ENCODE data around the gene SGCA.

Gene SGCA

GRCh38 chr17:50163843-50164696 lies 1.7 kb upstream of the SGCA start:
- H3K4me1 ChIP-seq (ENCODE audit: control insufficient read depth, low read depth, low read length): no peaks in the 10 kb centered on the region

GRCh38 chr17:50164697-50164988 lies 1.2 kb upstream of the SGCA start:
- WGBS (ENCODE audit: extremely low coverage, insufficient coverage, low lambda C conversion rate): no CpG with 5 or more reads among the region's 2 CpGs
- no peaks in the 10 kb centered on the region for H3K36me3 ChIP-seq (ENCODE audit: control insufficient read depth, insufficient read depth, low read length)
- H3K27me3 ChIP-seq (ENCODE audit: insufficient read depth, low read length, poor library complexity): no peaks in the 10 kb centered on the region
- no peak overlapping the region for H3K56ac ChIP-seq (ENCODE audit: low read length)
- no peak overlapping the region for H3K4me3 ChIP-seq (ENCODE audit: low read length)
- H3K79me2 ChIP-seq (ENCODE audit: control insufficient read depth, insufficient read depth, low read length): no peaks in the 10 kb centered on the region
- no peaks in the 10 kb centered on the region for H3K79me1 ChIP-seq (ENCODE audit: low read length)
- no peak overlapping the region for H3K27ac ChIP-seq (ENCODE audit: low read depth, low read length)
- no peak overlapping the region for H2BK15ac ChIP-seq (replicated peaks; ENCODE audit: low read depth)
- H3K4me2 ChIP-seq (ENCODE audit: low read length): no peak overlapping the region
- no peak overlapping the region for H2BK120ac ChIP-seq (ENCODE audit: low read depth, low read length)
- H3K4me1 ChIP-seq (ENCODE audit: control insufficient read depth, low read depth, low read length): no peaks in the 10 kb centered on the region
- no peak overlapping the region for H3K18ac ChIP-seq (ENCODE audit: low read length)
- H4K8ac ChIP-seq (ENCODE audit: low read depth, low read length): no peak overlapping the region
- no peak overlapping the region for H4K5ac ChIP-seq (ENCODE audit: low read length)
- H2BK5ac ChIP-seq (ENCODE audit: low read length): no peak overlapping the region
- no peak overlapping the region for H3K23ac ChIP-seq (ENCODE audit: low read length)
- DNase-seq: no peak
- H2AK5ac ChIP-seq (ENCODE audit: low read length): no peak overlapping the region
- no peak overlapping the region for H3K9ac ChIP-seq (ENCODE audit: low read length)
- no peak overlapping the region for H3K4ac ChIP-seq (ENCODE audit: low read depth, low read length)

More at GRCh38 chr17:50163843-50164696, 1.7 kb upstream of the SGCA start:
- no peak overlapping the region for H4K5ac ChIP-seq (ENCODE audit: low read length)
- WGBS (ENCODE audit: extremely low coverage, insufficient coverage, low lambda C conversion rate): no CpG with 5 or more reads among the region's 11 CpGs
- no peak overlapping the region for H3K4me3 ChIP-seq (ENCODE audit: low read length)
- H2BK120ac ChIP-seq (ENCODE audit: low read depth, low read length): no peak overlapping the region
- no peak overlapping the region for H3K18ac ChIP-seq (ENCODE audit: low read length)
- H3K56ac ChIP-seq (ENCODE audit: low read length): no peak overlapping the region
- H3K4ac ChIP-seq (ENCODE audit: low read depth, low read length): no peak overlapping the region
- H2BK15ac ChIP-seq (replicated peaks; ENCODE audit: low read depth): no peak overlapping the region
- no peak overlapping the region for H2AK5ac ChIP-seq (ENCODE audit: low read length)
- no peak overlapping the region for H3K4me2 ChIP-seq (ENCODE audit: low read length)
- H3K9ac ChIP-seq (ENCODE audit: low read length): no peak overlapping the region
- H3K27me3 ChIP-seq (ENCODE audit: insufficient read depth, low read length, poor library complexity): no peaks in the 10 kb centered on the region
- DNase-seq: peak; percentile 32
- H3K79me1 ChIP-seq (ENCODE audit: low read length): no peaks in the 10 kb centered on the region
- H3K36me3 ChIP-seq (ENCODE audit: control insufficient read depth, insufficient read depth, low read length): no peaks in the 10 kb centered on the region
- no peak overlapping the region for H2BK5ac ChIP-seq (ENCODE audit: low read length)
- H3K79me2 ChIP-seq (ENCODE audit: control insufficient read depth, insufficient read depth, low read length): no peaks in the 10 kb centered on the region
- H3K23ac ChIP-seq (ENCODE audit: low read length): no peak overlapping the region
- H4K8ac ChIP-seq (ENCODE audit: low read depth, low read length): no peak overlapping the region
- H3K27ac ChIP-seq (ENCODE audit: low read depth, low read length): no peak overlapping the region

- Histone ChIP-seq H3K27me3 (ENCODE audit: insufficient read depth, low read length, poor library complexity) (no peaks in the 10 kb centered on the region), H2BK120ac (ENCODE audit: low read depth, low read length) (no peak overlapping the region), H3K18ac (ENCODE audit: low read length) (no peak overlapping the region), H3K79me2 (ENCODE audit: control insufficient read depth, insufficient read depth, low read length) (no peaks in the 10 kb centered on the region), H4K5ac (ENCODE audit: low read length) (no peak overlapping the region), H2BK15ac (replicated peaks; ENCODE audit: low read depth) (no peak overlapping the region), H3K4ac (ENCODE audit: low read depth, low read length) (no peak overlapping the region), H3K4me1 (ENCODE audit: control insufficient read depth, low read depth, low read length) (no peaks in the 10 kb centered on the region), H3K27ac (ENCODE audit: low read depth, low read length) (no peak overlapping the region), H3K79me1 (ENCODE audit: low read length) (no peaks in the 10 kb centered on the region), H3K9ac (ENCODE audit: low read length) (no peak overlapping the region), H3K4me2 (ENCODE audit: low read length) (no peak overlapping the region), H2AK5ac (ENCODE audit: low read length) (no peak overlapping the region), H2BK5ac (ENCODE audit: low read length) (no peak overlapping the region), H3K4me3 (ENCODE audit: low read length) (no peak overlapping the region), H3K36me3 (ENCODE audit: control insufficient read depth, insufficient read depth, low read length) (no peaks in the 10 kb centered on the region), H4K8ac (ENCODE audit: low read depth, low read length) (no peak overlapping the region), H3K23ac (ENCODE audit: low read length) (no peak overlapping the region), H3K56ac (ENCODE audit: low read length) (no peak overlapping the region)
- WGBS (ENCODE audit: extremely low coverage, insufficient coverage, low lambda C conversion rate): no CpG with 5 or more reads among the region's 9 CpGs
- DNase-seq: no peak
These were observed 739 bp upstream of the SGCA start for GRCh38 chr17:50165066-50165465.

GRCh38 chr17:50165466-50165865 lies 339 bp upstream of the SGCA start:
- H3K56ac ChIP-seq (ENCODE audit: low read length): no peak overlapping the region
- H4K5ac ChIP-seq (ENCODE audit: low read length): no peak overlapping the region
- H3K4me1 ChIP-seq (ENCODE audit: control insufficient read depth, low read depth, low read length): no peaks in the 10 kb centered on the region
- H3K4me3 ChIP-seq (ENCODE audit: low read length): no peak overlapping the region
- H3K27me3 ChIP-seq (ENCODE audit: insufficient read depth, low read length, poor library complexity): no peaks in the 10 kb centered on the region
- no peak overlapping the region for H2BK15ac ChIP-seq (replicated peaks; ENCODE audit: low read depth)
- no peak overlapping the region for H3K23ac ChIP-seq (ENCODE audit: low read length)
- no peak overlapping the region for H2BK120ac ChIP-seq (ENCODE audit: low read depth, low read length)
- no peak overlapping the region for H4K8ac ChIP-seq (ENCODE audit: low read depth, low read length)
- no peak for DNase-seq
- WGBS (ENCODE audit: extremely low coverage, insufficient coverage, low lambda C conversion rate): no CpG with 5 or more reads among the region's 3 CpGs
- no peak overlapping the region for H2BK5ac ChIP-seq (ENCODE audit: low read length)
- H3K79me1 ChIP-seq (ENCODE audit: low read length): no peaks in the 10 kb centered on the region
- H3K79me2 ChIP-seq (ENCODE audit: control insufficient read depth, insufficient read depth, low read length): no peaks in the 10 kb centered on the region
- H3K4ac ChIP-seq (ENCODE audit: low read depth, low read length): no peak overlapping the region
- no peak overlapping the region for H3K18ac ChIP-seq (ENCODE audit: low read length)
- no peak overlapping the region for H3K27ac ChIP-seq (ENCODE audit: low read depth, low read length)
- no peak overlapping the region for H2AK5ac ChIP-seq (ENCODE audit: low read length)
- no peak overlapping the region for H3K4me2 ChIP-seq (ENCODE audit: low read length)
- H3K9ac ChIP-seq (ENCODE audit: low read length): no peak overlapping the region
- no peaks in the 10 kb centered on the region for H3K36me3 ChIP-seq (ENCODE audit: control insufficient read depth, insufficient read depth, low read length)

- H2BK120ac ChIP-seq (ENCODE audit: low read depth, low read length): no peak overlapping the region
- no peak overlapping the region for H4K5ac ChIP-seq (ENCODE audit: low read length)
- no peaks in the 10 kb centered on the region for H3K36me3 ChIP-seq (ENCODE audit: control insufficient read depth, insufficient read depth, low read length)
- peak overlapping the region; percentile 29 for H3K56ac ChIP-seq (ENCODE audit: low read length)
- H3K4ac ChIP-seq (ENCODE audit: low read depth, low read length): no peak overlapping the region
- no peak for DNase-seq
- no peaks in the 10 kb centered on the region for H3K4me1 ChIP-seq (ENCODE audit: control insufficient read depth, low read depth, low read length)
- no peak overlapping the region for H3K27ac ChIP-seq (ENCODE audit: low read depth, low read length)
- H3K4me2 ChIP-seq (ENCODE audit: low read length): no peak overlapping the region
- no peak overlapping the region for H4K8ac ChIP-seq (ENCODE audit: low read depth, low read length)
- H3K79me1 ChIP-seq (ENCODE audit: low read length): no peaks in the 10 kb centered on the region
- no peak overlapping the region for H3K4me3 ChIP-seq (ENCODE audit: low read length)
- H2BK5ac ChIP-seq (ENCODE audit: low read length): no peak overlapping the region
- H2AK5ac ChIP-seq (ENCODE audit: low read length): no peak overlapping the region
- H3K23ac ChIP-seq (ENCODE audit: low read length): no peak overlapping the region
- H3K27me3 ChIP-seq (ENCODE audit: insufficient read depth, low read length, poor library complexity): no peaks in the 10 kb centered on the region
- H3K18ac ChIP-seq (ENCODE audit: low read length): no peak overlapping the region
- no peak overlapping the region for H3K9ac ChIP-seq (ENCODE audit: low read length)
- no peak overlapping the region for H2BK15ac ChIP-seq (replicated peaks; ENCODE audit: low read depth)
- no peaks in the 10 kb centered on the region for H3K79me2 ChIP-seq (ENCODE audit: control insufficient read depth, insufficient read depth, low read length)
- 100% methylated on average over 1 of the region's 7 CpGs for WGBS (ENCODE audit: extremely low coverage, insufficient coverage, low lambda C conversion rate)
These were observed 845 bp downstream of the SGCA start for GRCh38 chr17:50166518-50167181.
